ENCODE data around the gene DTNB.
A peak's percentile ranks its signal among the peaks of the same experiment; 100 is the strongest.

Gene DTNB

GRCh38 chr2:25664183-25664964 is 9.0 kb downstream of the DTNB start (continued):
- no peak for TF ChIP-seq ZNF518A (tag by site-specific recombination; conservative IDR thresholded peaks at IDR 0.05; ENCODE audit: low read depth)
- TF ChIP-seq ZNF138 (tag by site-specific recombination; IDR thresholded peaks at IDR 0.05; ENCODE audit: borderline replicate concordance) = no peak
- no peak for TF ChIP-seq ZNF664 (tag by site-specific recombination; IDR thresholded peaks at IDR 0.05)
- no peak for TF ChIP-seq MEIS1 (CRISPR knock-in tag; IDR thresholded peaks at IDR 0.05; ENCODE audit: borderline replicate concordance)
- no peak for TF ChIP-seq ZNF510 (tag by site-specific recombination; IDR thresholded peaks at IDR 0.05; ENCODE audit: insufficient replicate concordance)
- TF ChIP-seq ZNF121 (tag by site-specific recombination; IDR thresholded peaks at IDR 0.05) = no peak
- no peak for TF ChIP-seq ZNF169 (tag by site-specific recombination; IDR thresholded peaks at IDR 0.05)
- TF ChIP-seq PRDM10 (tag by site-specific recombination; IDR thresholded peaks at IDR 0.05) = peak; percentile 65
- TF ChIP-seq ZNF398 (tag by site-specific recombination; IDR thresholded peaks at IDR 0.05) = no peak
- no peak for TF ChIP-seq ZFP69B (tag by site-specific recombination; IDR thresholded peaks at IDR 0.05)
- peak; percentile 61 for TF ChIP-seq ZBTB17 (tag by site-specific recombination; IDR thresholded peaks at IDR 0.05)
- 0 out of 2 replicates have a peak, but pooled peaks have one; percentile 31 for TF ChIP-seq ZEB2 (tag by site-specific recombination; IDR thresholded peaks at IDR 0.05)
- no peak for TF ChIP-seq ZNF221 (tag by site-specific recombination; IDR thresholded peaks at IDR 0.05; ENCODE audit: borderline replicate concordance)
- no peak for TF ChIP-seq ZNF670 (tag by site-specific recombination; IDR thresholded peaks at IDR 0.05; ENCODE audit: low read depth)
- no peak for TF ChIP-seq ZNF248 (tag by site-specific recombination; IDR thresholded peaks at IDR 0.05)
- TF ChIP-seq ZNF132 (tag by site-specific recombination; IDR thresholded peaks at IDR 0.05; ENCODE audit: borderline replicate concordance) = no peak
- TF ChIP-seq, protein P1, sequence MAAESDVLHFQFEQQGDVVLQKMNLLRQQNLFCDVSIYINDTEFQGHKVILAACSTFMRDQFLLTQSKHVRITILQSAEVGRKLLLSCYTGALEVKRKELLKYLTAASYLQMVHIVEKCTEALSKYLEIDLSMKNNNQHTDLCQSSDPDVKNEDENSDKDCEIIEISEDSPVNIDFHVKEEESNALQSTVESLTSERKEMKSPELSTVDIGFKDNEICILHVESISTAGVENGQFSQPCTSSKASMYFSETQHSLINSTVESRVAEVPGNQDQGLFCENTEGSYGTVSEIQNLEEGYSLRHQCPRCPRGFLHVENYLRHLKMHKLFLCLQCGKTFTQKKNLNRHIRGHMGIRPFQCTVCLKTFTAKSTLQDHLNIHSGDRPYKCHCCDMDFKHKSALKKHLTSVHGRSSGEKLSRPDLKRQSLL (tag by site-specific recombination; IDR thresholded peaks at IDR 0.05) = peak; percentile 96
- TF ChIP-seq, protein P2, sequence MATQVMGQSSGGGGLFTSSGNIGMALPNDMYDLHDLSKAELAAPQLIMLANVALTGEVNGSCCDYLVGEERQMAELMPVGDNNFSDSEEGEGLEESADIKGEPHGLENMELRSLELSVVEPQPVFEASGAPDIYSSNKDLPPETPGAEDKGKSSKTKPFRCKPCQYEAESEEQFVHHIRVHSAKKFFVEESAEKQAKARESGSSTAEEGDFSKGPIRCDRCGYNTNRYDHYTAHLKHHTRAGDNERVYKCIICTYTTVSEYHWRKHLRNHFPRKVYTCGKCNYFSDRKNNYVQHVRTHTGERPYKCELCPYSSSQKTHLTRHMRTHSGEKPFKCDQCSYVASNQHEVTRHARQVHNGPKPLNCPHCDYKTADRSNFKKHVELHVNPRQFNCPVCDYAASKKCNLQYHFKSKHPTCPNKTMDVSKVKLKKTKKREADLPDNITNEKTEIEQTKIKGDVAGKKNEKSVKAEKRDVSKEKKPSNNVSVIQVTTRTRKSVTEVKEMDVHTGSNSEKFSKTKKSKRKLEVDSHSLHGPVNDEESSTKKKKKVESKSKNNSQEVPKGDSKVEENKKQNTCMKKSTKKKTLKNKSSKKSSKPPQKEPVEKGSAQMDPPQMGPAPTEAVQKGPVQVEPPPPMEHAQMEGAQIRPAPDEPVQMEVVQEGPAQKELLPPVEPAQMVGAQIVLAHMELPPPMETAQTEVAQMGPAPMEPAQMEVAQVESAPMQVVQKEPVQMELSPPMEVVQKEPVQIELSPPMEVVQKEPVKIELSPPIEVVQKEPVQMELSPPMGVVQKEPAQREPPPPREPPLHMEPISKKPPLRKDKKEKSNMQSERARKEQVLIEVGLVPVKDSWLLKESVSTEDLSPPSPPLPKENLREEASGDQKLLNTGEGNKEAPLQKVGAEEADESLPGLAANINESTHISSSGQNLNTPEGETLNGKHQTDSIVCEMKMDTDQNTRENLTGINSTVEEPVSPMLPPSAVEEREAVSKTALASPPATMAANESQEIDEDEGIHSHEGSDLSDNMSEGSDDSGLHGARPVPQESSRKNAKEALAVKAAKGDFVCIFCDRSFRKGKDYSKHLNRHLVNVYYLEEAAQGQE (tag by site-specific recombination; IDR thresholded peaks at IDR 0.05) = no peak
- no peak for TF ChIP-seq KLF9 (tag by site-specific recombination; IDR thresholded peaks at IDR 0.05; ENCODE audit: low read depth)
- TF ChIP-seq SETDB1 (IDR thresholded peaks at IDR 0.05; ENCODE audit: insufficient read length, low read length) = no peak
- TF ChIP-seq ZNF596 (tag by site-specific recombination; IDR thresholded peaks at IDR 0.05) = no peak
- TF ChIP-seq ZNF174 (tag by site-specific recombination; IDR thresholded peaks at IDR 0.05) = no peak
- no peak for TF ChIP-seq ZNF571 (tag by site-specific recombination; IDR thresholded peaks at IDR 0.05)
- TF ChIP-seq HOXA7 (CRISPR knock-in tag; IDR thresholded peaks at IDR 0.05; ENCODE audit: borderline replicate concordance) = no peak
